MM.1S (cell line): Measurements from ENCODE around the gene CGRRF1.

Source experiments
- DNase-seq: peaks from one replicate; pipeline ENCODE4 v3.0.0-alpha.2; 2015
- H2AFZ ChIP-seq: fragments of 300-600 bp; sonication (generic); 2 replicates; pipeline ENCODE4 v1.6.0; 2016; ENCODE audit warnings: antibody characterized with exemption, low read length
- H3F3A ChIP-seq: fragments of 300-600 bp; sonication (generic); 2 replicates; pipeline ENCODE4 v1.6.1; 2016; ENCODE audit warnings: mild to moderate bottlenecking, antibody characterized with exemption, low read length, moderate library complexity, mixed read lengths; ENCODE audit not compliant: insufficient read depth
- H3K27ac ChIP-seq: fragments of 300-600 bp; sonication (generic); 2 replicates; pipeline ENCODE4 v1.5.1; 2016; ENCODE audit warnings: mild to moderate bottlenecking, low read length
- H3K27me3 ChIP-seq: fragments of 300-600 bp; sonication (generic); replicated peaks from 2 replicates; pipeline ENCODE4 v1.6.0; 2016; ENCODE audit warnings: low read length; ENCODE audit not compliant: insufficient read depth
- H3K36me3 ChIP-seq: fragments of 300-600 bp; sonication (generic); replicated peaks from 2 replicates; pipeline ENCODE4 v1.6.1; 2016; ENCODE audit warnings: mild to moderate bottlenecking, low read length, mixed read lengths; ENCODE audit not compliant: insufficient read depth
- H3K4me1 ChIP-seq: fragments of 300-600 bp; sonication (generic); 2 replicates; pipeline ENCODE4 v1.6.1; 2016; ENCODE audit warnings: low read length, mixed read lengths
- H3K4me2 ChIP-seq: fragments of 300-600 bp; sonication (generic); 2 replicates; pipeline ENCODE4 v1.6.0; 2016; ENCODE audit warnings: low read depth, low read length
- H3K4me3 ChIP-seq: fragments of 300-600 bp; sonication (generic); 2 replicates; pipeline ENCODE4 v1.5.1; 2016; ENCODE audit warnings: low read length, mixed read lengths
- H3K79me2 ChIP-seq: fragments of 300-600 bp; sonication (generic); 2 replicates; pipeline ENCODE4 v1.6.1; 2016; ENCODE audit warnings: mixed run types, low read length, mixed read lengths
- H3K9ac ChIP-seq: fragments of 300-600 bp; sonication (generic); 2 replicates; pipeline ENCODE4 v1.6.1; 2016; ENCODE audit warnings: low read length, mixed read lengths
- H3K9me2 ChIP-seq: fragments of 300-600 bp; sonication (generic); replicated peaks from 2 replicates; pipeline ENCODE4 v1.6.1; 2016; ENCODE audit warnings: mild to moderate bottlenecking, low read length, mixed read lengths; ENCODE audit not compliant: insufficient read depth
- H3K9me3 ChIP-seq: fragments of 300-600 bp; sonication (generic); replicated peaks from 2 replicates; pipeline ENCODE4 v1.6.1; 2016; ENCODE audit warnings: mild to moderate bottlenecking, low read length, mixed read lengths; ENCODE audit not compliant: insufficient read depth
- H4K20me1 ChIP-seq: fragments of 300-600 bp; sonication (generic); 2 replicates; pipeline ENCODE4 v1.6.1; 2016; ENCODE audit warnings: mild to moderate bottlenecking, low read length, moderate library complexity, mixed read lengths; ENCODE audit not compliant: insufficient read depth
- EZH2 ChIP-seq: fragments of 300-600 bp; sonication (generic); optimal IDR thresholded peaks from 2 replicates; pipeline ENCODE3; 2017; ENCODE audit warnings: low read depth, mild to moderate bottlenecking, antibody characterized with exemption, low read length, mixed read lengths
- EZH2phosphoT487 ChIP-seq: fragments of 300-600 bp; sonication (generic); IDR thresholded peaks from 2 replicates; pipeline ENCODE4 v1.6.1; 2018; ENCODE audit warnings: antibody characterized with exemption, low read length
- TF ChIP-seq, protein P1 (sequence below): fragments of 300-600 bp; sonication (generic); IDR thresholded peaks from 2 replicates; pipeline ENCODE4 v1.5.1; 2016; ENCODE audit warnings: antibody characterized with exemption, low read length, mixed read lengths

The CGRRF1 gene

DNA sequence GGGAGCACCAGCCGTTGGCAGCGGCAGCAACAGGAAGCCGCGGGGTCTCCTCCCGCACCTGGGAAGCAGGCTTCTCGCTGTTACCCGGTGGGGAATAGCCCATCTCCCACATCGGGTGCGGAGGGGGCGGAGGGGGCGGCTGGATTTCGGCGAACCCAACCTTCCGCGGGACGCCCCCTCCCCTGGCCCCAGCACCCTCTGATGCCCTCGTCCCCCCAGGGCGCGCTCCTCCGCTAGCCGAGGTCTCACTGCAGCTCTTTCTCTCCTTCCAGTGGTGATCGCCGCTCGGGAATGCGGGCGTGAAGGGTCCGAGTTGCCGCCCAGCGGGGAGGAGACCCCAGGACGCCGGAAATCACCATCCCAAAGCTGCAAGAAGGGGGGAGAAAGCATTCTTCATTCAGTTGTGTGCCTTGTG, 57.5 kb downstream of the CGRRF1 start:
- no peaks in the 10 kb centered on the region for H4K20me1 ChIP-seq
- no peak for TF ChIP-seq EZH2phosphoT487
- TF ChIP-seq, protein P1, sequence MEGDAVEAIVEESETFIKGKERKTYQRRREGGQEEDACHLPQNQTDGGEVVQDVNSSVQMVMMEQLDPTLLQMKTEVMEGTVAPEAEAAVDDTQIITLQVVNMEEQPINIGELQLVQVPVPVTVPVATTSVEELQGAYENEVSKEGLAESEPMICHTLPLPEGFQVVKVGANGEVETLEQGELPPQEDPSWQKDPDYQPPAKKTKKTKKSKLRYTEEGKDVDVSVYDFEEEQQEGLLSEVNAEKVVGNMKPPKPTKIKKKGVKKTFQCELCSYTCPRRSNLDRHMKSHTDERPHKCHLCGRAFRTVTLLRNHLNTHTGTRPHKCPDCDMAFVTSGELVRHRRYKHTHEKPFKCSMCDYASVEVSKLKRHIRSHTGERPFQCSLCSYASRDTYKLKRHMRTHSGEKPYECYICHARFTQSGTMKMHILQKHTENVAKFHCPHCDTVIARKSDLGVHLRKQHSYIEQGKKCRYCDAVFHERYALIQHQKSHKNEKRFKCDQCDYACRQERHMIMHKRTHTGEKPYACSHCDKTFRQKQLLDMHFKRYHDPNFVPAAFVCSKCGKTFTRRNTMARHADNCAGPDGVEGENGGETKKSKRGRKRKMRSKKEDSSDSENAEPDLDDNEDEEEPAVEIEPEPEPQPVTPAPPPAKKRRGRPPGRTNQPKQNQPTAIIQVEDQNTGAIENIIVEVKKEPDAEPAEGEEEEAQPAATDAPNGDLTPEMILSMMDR: no peak
- TF ChIP-seq EZH2: no peak
- H3K4me3 ChIP-seq: peak overlapping the region; percentile 59
- H3K36me3 ChIP-seq: no peaks in the 10 kb centered on the region
- H3F3A ChIP-seq: peaks cover 15% of the 10 kb centered on the region; the same call in 1 of the 2 replicates
- no peaks in the 10 kb centered on the region for H3K9me3 ChIP-seq
- H2AFZ ChIP-seq: peak overlapping the region; percentile 38
- H3K4me1 ChIP-seq: no peaks in the 10 kb centered on the region
- peak overlapping the region; percentile 23; the same call in 1 of the 2 replicates for H3K27ac ChIP-seq
- no peaks in the 10 kb centered on the region for H3K9me2 ChIP-seq
- H3K27me3 ChIP-seq: no peaks in the 10 kb centered on the region
- H3K9ac ChIP-seq: peak overlapping the region; percentile 33; the same call in 1 of the 2 replicates
- H3K79me2 ChIP-seq: no peaks in the 10 kb centered on the region
- H3K4me2 ChIP-seq: peak overlapping the region; percentile 77
- DNase-seq: no peak

DNA sequence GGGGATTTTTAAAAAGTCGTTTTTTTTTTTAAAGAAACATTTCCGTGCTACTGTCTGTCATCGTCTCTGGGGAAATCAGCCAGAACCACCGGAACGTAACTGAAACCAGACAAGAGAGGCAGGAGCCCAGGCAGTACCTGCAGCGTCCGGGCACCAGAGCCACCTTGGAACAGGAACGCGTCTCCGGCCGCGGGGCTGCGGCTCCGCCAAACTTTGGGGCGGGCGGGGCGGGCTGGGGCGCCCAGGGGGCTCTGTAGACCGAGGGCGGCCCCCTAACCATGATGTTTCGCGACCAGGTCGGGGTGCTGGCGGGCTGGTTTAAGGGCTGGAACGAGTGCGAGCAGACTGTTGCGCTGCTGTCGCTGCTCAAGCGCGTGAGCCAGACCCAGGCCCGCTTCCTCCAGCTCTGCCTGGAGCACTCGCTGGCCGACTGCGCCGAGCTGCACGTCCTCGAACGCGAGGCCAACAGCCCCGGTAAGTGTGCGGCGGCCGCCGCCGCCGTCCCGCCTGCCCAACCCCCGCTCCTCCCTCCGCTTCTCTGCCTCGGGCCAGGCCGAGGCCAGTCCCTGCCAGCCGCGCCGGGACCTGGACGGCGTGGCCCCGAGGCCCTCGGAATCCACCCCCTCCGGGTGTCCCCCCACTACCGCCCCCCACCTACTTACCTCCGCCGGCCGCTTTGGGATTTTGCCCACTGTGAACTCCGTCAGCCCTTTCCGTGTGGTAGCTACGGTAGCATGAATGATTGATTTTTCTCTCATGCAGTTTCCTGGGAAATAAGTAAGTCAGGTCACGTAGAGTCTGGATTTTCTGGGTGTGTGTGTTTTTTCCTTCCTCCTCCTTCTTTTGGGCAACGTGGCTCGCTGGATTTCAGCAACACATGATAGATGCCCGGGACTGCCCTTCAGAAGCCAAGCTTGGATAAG, 58.2 kb downstream of the CGRRF1 start:
- H3K4me1 ChIP-seq: no peaks in the 10 kb centered on the region
- H3F3A ChIP-seq: peaks cover 15% of the 10 kb centered on the region; the same call in 1 of the 2 replicates
- H3K4me3 ChIP-seq: peak overlapping the region; percentile 59
- H3K27ac ChIP-seq: peak overlapping the region; percentile 23; the same call in 1 of the 2 replicates
- no peaks in the 10 kb centered on the region for H3K36me3 ChIP-seq
- H3K4me2 ChIP-seq: peak overlapping the region; percentile 77
- TF ChIP-seq EZH2phosphoT487 (no peak), EZH2 (no peak)
- TF ChIP-seq, protein P1: no peak
- H2AFZ ChIP-seq: peak overlapping the region; percentile 48
- H4K20me1 ChIP-seq: no peaks in the 10 kb centered on the region
- H3K9me3 ChIP-seq: no peaks in the 10 kb centered on the region
- no peaks in the 10 kb centered on the region for H3K79me2 ChIP-seq
- no peaks in the 10 kb centered on the region for H3K27me3 ChIP-seq
- peak overlapping the region; percentile 33; the same call in 1 of the 2 replicates for H3K9ac ChIP-seq
- peak; percentile 30 for DNase-seq
- no peaks in the 10 kb centered on the region for H3K9me2 ChIP-seq

DNA sequence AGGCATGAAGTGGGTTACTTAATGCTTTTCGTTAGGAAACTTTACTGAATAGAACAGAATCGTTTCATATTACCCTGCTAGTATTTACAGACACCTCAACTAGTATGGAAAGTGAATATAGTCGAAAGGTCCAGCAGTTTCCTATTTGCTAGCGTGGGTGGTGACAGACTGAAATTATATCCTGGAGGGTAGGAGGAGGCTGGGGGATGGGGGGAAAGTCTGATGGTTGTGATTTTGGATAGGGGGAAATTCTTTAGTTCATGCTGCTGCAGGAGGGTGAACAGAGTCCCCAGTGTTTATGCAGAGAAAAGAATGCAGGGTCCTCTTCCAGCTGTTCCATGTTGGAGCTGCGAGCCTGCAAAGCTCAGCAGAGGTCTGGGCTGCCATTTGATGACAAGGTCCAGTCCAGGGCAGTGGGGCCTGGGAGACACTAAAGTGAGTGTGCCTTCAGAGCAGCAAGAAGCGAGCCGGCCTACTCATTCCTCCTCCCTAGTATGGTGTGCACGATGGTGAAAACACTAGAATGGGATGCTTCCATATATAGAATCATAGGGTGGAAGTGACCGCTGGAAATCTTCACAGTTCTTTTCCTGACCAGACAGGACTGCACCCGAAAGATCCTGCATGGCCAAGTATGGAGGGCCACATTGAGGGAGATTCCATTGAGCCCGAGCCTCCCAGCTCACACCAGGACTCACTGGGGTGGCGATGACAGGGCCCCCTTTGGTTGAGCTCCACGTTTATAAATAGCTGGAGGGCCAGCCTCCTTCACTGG, 59.3 kb downstream of the CGRRF1 start:
- Histone ChIP-seq H3F3A (peaks cover 15% of the 10 kb centered on the region; the same call in 1 of the 2 replicates), H3K36me3 (no peaks in the 10 kb centered on the region), H3K27ac (no peak overlapping the region), H3K79me2 (no peaks in the 10 kb centered on the region), H3K9me2 (no peaks in the 10 kb centered on the region), H4K20me1 (no peaks in the 10 kb centered on the region), H2AFZ (no peak overlapping the region), H3K4me1 (no peaks in the 10 kb centered on the region), H3K9me3 (no peaks in the 10 kb centered on the region), H3K9ac (no peak overlapping the region), H3K4me2 (no peak overlapping the region), H3K4me3 (no peak overlapping the region), H3K27me3 (no peaks in the 10 kb centered on the region)
- TF ChIP-seq EZH2phosphoT487: no peak
- no peak for TF ChIP-seq EZH2
- TF ChIP-seq, protein P1: no peak
- DNase-seq: no peak
